ENCODE results near the gene DGKG. TPM values are rescaled to one million over a fixed set of nuclear protein-coding genes. Genes with fewer than 3 reads are reported as not detected.

Gene DGKG
- total and polyA plus RNA-seq, 9 of the 15 experiments (the other 6 are each of a cell fraction or from before 2014, with no cell fraction given): 0.01 to 0.36 (median 0.15) TPM

DNA sequence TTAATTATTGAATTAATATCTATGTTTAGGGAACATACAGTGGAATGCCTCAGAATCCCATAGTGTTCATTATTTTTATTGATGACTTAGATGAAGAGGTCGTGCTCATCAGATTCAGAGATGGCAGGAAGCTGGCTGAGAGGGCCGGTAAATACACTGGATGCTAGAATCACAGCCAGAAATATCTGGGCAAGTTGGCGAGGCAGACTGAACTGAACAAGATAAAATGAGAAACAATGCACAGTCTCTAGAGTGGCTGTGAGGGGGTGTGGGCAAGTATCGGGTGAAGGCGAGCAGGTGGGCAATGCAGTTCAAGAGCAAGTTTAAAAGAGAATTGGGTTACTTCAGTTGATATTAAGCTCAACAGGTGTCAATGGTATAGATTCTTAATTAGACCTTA, 5.9 kb downstream of the DGKG start:
- Histone ChIP-seq H3K9me3 (replicated peaks; ENCODE audit: control insufficient read depth, insufficient read depth, low read depth, low read length) (no peaks in the 10 kb centered on the region), H3K9ac (ENCODE audit: insufficient read depth in 1 of 2, low read depth in 2 of 2, low read length in 2 of 2) (no peak overlapping the region), H3K27ac (ENCODE audit: extremely low read depth, low read depth, low read length) (no peak overlapping the region), H2AFZ (ENCODE audit: low read depth, low read length) (no peak overlapping the region), H3K79me2 (ENCODE audit: control insufficient read depth, insufficient read depth, low read length) (no peaks in the 10 kb centered on the region), H3K9me1 (ENCODE audit: control insufficient read depth, insufficient read depth, low read length) (no peaks in the 10 kb centered on the region), H3K36me3 (ENCODE audit: control insufficient read depth, insufficient read depth, low read length) (no peaks in the 10 kb centered on the region), H3K4me2 (ENCODE audit: insufficient read depth, low read length) (no peak overlapping the region), H3K27me3 (ENCODE audit: control insufficient read depth in 2 of 2, insufficient read depth in 2 of 2, low read length in 2 of 2) (peaks cover under 1 to 13% of the 10 kb centered on the region in 2 experiments; a peak in 3 of 5 replicates), H4K20me1 (replicated peaks; ENCODE audit: control insufficient read depth, insufficient read depth, low read length) (peaks cover 3% of the 10 kb centered on the region; the same call in 1 of the 2 replicates), H3K4me1 (replicated peaks in 1 of 2; ENCODE audit: control insufficient read depth in 2 of 2, insufficient read depth in 2 of 2, low read length in 2 of 2) (no peaks in the 10 kb centered on the region), H3K4me3 (no peak overlapping the region)
- 0% methylated on average over 5 of the region's 5 CpGs for WGBS (ENCODE audit: insufficient coverage, low coverage, missing lambda C conversion rate)
- ATAC-seq (no peak), DNase-seq (ENCODE audit: extremely low read depth in 1 of 4, low spot score in 3 of 4) (no peak), FAIRE-seq (no peak)
- BruUV-seq (replicated peaks): no TSS peak
- ChIA-PET POLR2A (no interaction called here), CTCF (ENCODE audit: low intra/inter-chr PET ratio) (no interaction called here)
- no peak for TF ChIP-seq FIP1L1 (IDR thresholded peaks at IDR 0.05; ENCODE audit: low read depth, low read length, poor library complexity, severe bottlenecking)
- no peak for TF ChIP-seq ESRRA (IDR thresholded peaks at IDR 0.05; ENCODE audit: borderline replicate concordance, low read depth)
- no peak for TF ChIP-seq CREB3 (tag; conservative IDR thresholded peaks at IDR 0.05; ENCODE audit: low read depth)
- no peak for TF ChIP-seq FOXJ2 (tag; IDR thresholded peaks at IDR 0.05)
- in situ Hi-C loops (cut with MboI): no loop called here
- intact Hi-C loops (cut with micrococcal nuclease): no loop called here

GRCh38 chr3:186354100-186354499, 7.9 kb downstream of the DGKG start:
- in situ Hi-C loops (cut with MboI): no loop called here
- Histone ChIP-seq H3K9ac (ENCODE audit: insufficient read depth in 1 of 2, low read depth in 2 of 2, low read length in 2 of 2) (no peak overlapping the region), H3K27ac (ENCODE audit: extremely low read depth, low read depth, low read length) (no peak overlapping the region), H3K36me3 (ENCODE audit: control insufficient read depth, insufficient read depth, low read length) (no peaks in the 10 kb centered on the region), H4K20me1 (replicated peaks; ENCODE audit: control insufficient read depth, insufficient read depth, low read length) (peaks cover 3% of the 10 kb centered on the region; the same call in 1 of the 2 replicates), H3K27me3 (ENCODE audit: control insufficient read depth in 2 of 2, insufficient read depth in 2 of 2, low read length in 2 of 2) (no peaks in the 10 kb centered on the region), H3K4me1 (replicated peaks in 1 of 2; ENCODE audit: control insufficient read depth in 2 of 2, insufficient read depth in 2 of 2, low read length in 2 of 2) (no peaks in the 10 kb centered on the region), H3K9me3 (replicated peaks; ENCODE audit: control insufficient read depth, insufficient read depth, low read depth, low read length) (no peaks in the 10 kb centered on the region), H3K4me2 (ENCODE audit: insufficient read depth, low read length) (no peak overlapping the region), H3K4me3 (no peak overlapping the region), H3K79me2 (ENCODE audit: control insufficient read depth, insufficient read depth, low read length) (no peaks in the 10 kb centered on the region), H3K9me1 (ENCODE audit: control insufficient read depth, insufficient read depth, low read length) (no peaks in the 10 kb centered on the region), H2AFZ (ENCODE audit: low read depth, low read length) (no peak overlapping the region)
- ChIA-PET CTCF (ENCODE audit: low intra/inter-chr PET ratio) (no interaction called here), POLR2A (interaction anchor here (0.7 to 1.1 kb wide), 2 partner anchors 15 to 21 kb away, joined by 3 read pairs; no protein-coding TSS in a partner anchor)
- intact Hi-C loops (cut with micrococcal nuclease): no loop called here
- no peak for DNase-seq (ENCODE audit: extremely low read depth in 1 of 4, low spot score in 3 of 4)
- BruUV-seq (replicated peaks): no TSS peak
- no peak for FAIRE-seq
- 2% methylated on average over 5 of the region's 5 CpGs for WGBS (ENCODE audit: insufficient coverage, low coverage, missing lambda C conversion rate)
- ATAC-seq: no peak
- TF ChIP-seq ZC3H8 (IDR thresholded peaks at IDR 0.05) (no peak), CREB1 (IDR thresholded peaks at IDR 0.05) (no peak), CREB1 (CRISPR knock-in tag; IDR thresholded peaks at IDR 0.05) (no peak), MTF1 (CRISPR knock-in tag; IDR thresholded peaks at IDR 0.05; ENCODE audit: borderline replicate concordance) (no peak), MTA3 (IDR thresholded peaks at IDR 0.05; ENCODE audit: borderline replicate concordance) (no peak), ZNF449 (CRISPR knock-in tag; IDR thresholded peaks at IDR 0.05) (no peak), NONO (IDR thresholded peaks at IDR 0.05; ENCODE audit: low read depth in 2 of 2, low read length in 1 of 2) (no peak), SRSF1 (IDR thresholded peaks at IDR 0.05; ENCODE audit: low read depth, low read length) (no peak), HDAC2 (IDR thresholded peaks at IDR 0.05) (no peak), MAFF (IDR thresholded peaks at IDR 0.05; ENCODE audit: low read length) (no peak), ZSCAN32 (CRISPR knock-in tag; IDR thresholded peaks at IDR 0.05) (no peak), HLTF (IDR thresholded peaks at IDR 0.05) (no peak)
